ENCODE results near the gene STAT6.
A peak's percentile ranks its signal among the peaks of the same experiment; 100 is the strongest.

The STAT6 gene

DNA sequence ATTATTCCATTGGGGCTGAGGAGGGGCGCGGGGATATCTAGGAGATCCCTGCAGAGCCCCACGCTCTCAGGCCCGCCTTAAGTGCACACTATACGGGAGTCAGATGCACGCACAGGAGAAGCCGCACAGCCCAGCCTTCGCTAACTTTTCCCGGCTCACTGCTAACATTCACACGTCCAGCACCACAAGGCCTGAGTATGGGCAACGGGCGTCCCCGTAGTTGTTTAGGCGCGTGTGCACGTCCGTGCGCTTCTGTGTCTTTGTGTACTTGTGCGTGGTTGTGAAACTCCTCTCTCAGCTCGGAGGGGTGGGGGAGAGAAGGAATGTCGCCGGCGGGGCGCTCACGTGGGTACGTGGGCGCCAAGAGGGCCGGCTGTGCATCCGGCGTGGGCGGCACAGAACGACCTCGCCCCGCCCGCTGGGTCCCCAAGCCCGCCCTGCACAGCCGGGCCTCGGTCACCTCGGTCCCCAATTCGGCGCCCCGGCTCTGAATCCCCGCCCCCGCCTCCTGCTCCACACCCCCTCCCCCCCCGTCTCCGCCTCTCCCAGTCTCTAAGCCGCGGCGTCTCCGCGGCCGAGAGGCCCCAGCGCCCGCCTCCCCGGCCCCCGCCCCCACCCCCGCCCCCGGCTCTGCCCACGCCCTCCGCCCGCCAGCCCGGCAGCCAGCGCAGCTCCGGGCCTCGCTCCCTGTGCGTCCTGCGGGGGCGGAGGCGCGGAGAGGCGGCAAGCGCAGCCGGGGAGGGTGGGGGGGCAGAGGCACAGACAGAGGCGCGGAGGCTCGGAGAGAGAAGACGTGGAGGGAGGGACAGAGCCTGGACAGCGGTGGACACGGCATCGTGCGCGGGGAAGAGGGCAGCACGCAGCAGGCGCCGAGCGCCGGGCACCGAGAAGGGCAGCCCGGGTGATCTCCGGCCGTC is 22.6 kb downstream of the STAT6 start, which contains the start of gene NAB2 (continued):
- TF ChIP-seq, protein P1, sequence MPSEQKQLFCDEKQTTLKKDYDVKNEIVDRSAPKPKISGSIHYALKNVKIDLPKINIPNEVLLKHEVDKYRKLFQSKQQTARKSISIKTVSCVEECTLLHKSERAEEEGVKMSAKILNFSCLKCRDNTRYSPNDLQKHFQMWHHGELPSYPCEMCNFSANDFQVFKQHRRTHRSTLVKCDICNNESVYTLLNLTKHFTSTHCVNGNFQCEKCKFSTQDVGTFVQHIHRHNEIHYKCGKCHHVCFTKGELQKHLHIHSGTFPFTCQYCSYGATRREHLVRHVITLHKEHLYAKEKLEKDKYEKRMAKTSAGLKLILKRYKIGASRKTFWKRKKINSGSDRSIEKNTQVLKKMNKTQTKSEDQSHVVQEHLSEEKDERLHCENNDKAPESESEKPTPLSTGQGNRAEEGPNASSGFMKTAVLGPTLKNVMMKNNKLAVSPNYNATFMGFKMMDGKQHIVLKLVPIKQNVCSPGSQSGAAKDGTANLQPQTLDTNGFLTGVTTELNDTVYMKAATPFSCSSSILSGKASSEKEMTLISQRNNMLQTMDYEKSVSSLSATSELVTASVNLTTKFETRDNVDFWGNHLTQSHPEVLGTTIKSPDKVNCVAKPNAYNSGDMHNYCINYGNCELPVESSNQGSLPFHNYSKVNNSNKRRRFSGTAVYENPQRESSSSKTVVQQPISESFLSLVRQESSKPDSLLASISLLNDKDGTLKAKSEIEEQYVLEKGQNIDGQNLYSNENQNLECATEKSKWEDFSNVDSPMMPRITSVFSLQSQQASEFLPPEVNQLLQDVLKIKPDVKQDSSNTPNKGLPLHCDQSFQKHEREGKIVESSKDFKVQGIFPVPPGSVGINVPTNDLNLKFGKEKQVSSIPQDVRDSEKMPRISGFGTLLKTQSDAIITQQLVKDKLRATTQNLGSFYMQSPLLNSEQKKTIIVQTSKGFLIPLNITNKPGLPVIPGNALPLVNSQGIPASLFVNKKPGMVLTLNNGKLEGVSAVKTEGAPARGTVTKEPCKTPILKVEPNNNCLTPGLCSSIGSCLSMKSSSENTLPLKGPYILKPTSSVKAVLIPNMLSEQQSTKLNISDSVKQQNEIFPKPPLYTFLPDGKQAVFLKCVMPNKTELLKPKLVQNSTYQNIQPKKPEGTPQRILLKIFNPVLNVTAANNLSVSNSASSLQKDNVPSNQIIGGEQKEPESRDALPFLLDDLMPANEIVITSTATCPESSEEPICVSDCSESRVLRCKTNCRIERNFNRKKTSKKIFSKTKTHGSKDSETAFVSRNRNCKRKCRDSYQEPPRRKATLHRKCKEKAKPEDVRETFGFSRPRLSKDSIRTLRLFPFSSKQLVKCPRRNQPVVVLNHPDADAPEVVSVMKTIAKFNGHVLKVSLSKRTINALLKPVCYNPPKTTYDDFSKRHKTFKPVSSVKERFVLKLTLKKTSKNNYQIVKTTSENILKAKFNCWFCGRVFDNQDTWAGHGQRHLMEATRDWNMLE (tag by site-specific recombination; conservative IDR thresholded peaks at IDR 0.05; ENCODE audit: low read depth), result no peak
- TF ChIP-seq ZNF350 (tag by site-specific recombination; IDR thresholded peaks at IDR 0.05) (no peak), ZBTB20 (tag by site-specific recombination; IDR thresholded peaks at IDR 0.05) (no peak; the same call in 1 of the 2 replicates), ZNF777 (tag by site-specific recombination; IDR thresholded peaks at IDR 0.05; ENCODE audit: borderline replicate concordance) (peak; percentile 58), HOXC10 (CRISPR knock-in tag; IDR thresholded peaks at IDR 0.05) (no peak), ZNF843 (tag by site-specific recombination; IDR thresholded peaks at IDR 0.05) (no peak), ZNF837 (tag by site-specific recombination; IDR thresholded peaks at IDR 0.05) (no peak), ZNF223 (tag by site-specific recombination; IDR thresholded peaks at IDR 0.05) (0 out of 2 replicates have a peak, but pooled peaks have one; percentile 23), ZNF433 (tag by site-specific recombination; IDR thresholded peaks at IDR 0.05; ENCODE audit: low read depth) (no peak), ZNF426 (tag by site-specific recombination; IDR thresholded peaks at IDR 0.05) (no peak), ZNF707 (tag by site-specific recombination; IDR thresholded peaks at IDR 0.05) (no peak), WT1 (tag by site-specific recombination; IDR thresholded peaks at IDR 0.05) (peak; percentile 40), ZNF10 (tag by site-specific recombination; IDR thresholded peaks at IDR 0.05) (no peak), ZNF248 (tag by site-specific recombination; IDR thresholded peaks at IDR 0.05) (no peak), ZNF211 (tag by site-specific recombination; IDR thresholded peaks at IDR 0.05; ENCODE audit: low read depth) (no peak), KLF16 (tag by site-specific recombination; IDR thresholded peaks at IDR 0.05) (peak; percentile 80), IKZF3 (tag by site-specific recombination; IDR thresholded peaks at IDR 0.05) (no peak), ZBTB26 (tag by site-specific recombination; optimal IDR thresholded peaks at IDR 0.05) (peak; percentile 87), ZNF174 (tag by site-specific recombination; IDR thresholded peaks at IDR 0.05) (no peak), ZNF221 (tag by site-specific recombination; IDR thresholded peaks at IDR 0.05; ENCODE audit: borderline replicate concordance) (no peak), GLI2 (tag by site-specific recombination; IDR thresholded peaks at IDR 0.05; ENCODE audit: borderline replicate concordance, low read depth) (no peak), ZNF404 (tag by site-specific recombination; IDR thresholded peaks at IDR 0.05) (no peak)
- TF ChIP-seq, protein P2, sequence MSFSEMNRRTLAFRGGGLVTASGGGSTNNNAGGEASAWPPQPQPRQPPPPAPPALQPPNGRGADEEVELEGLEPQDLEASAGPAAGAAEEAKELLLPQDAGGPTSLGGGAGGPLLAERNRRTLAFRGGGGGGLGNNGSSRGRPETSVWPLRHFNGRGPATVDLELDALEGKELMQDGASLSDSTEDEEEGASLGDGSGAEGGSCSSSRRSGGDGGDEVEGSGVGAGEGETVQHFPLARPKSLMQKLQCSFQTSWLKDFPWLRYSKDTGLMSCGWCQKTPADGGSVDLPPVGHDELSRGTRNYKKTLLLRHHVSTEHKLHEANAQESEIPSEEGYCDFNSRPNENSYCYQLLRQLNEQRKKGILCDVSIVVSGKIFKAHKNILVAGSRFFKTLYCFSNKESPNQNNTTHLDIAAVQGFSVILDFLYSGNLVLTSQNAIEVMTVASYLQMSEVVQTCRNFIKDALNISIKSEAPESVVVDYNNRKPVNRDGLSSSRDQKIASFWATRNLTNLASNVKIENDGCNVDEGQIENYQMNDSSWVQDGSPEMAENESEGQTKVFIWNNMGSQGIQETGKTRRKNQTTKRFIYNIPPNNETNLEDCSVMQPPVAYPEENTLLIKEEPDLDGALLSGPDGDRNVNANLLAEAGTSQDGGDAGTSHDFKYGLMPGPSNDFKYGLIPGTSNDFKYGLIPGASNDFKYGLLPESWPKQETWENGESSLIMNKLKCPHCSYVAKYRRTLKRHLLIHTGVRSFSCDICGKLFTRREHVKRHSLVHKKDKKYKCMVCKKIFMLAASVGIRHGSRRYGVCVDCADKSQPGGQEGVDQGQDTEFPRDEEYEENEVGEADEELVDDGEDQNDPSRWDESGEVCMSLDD (tag by site-specific recombination; IDR thresholded peaks at IDR 0.05), result peak; percentile 83
- TF ChIP-seq, protein P3, sequence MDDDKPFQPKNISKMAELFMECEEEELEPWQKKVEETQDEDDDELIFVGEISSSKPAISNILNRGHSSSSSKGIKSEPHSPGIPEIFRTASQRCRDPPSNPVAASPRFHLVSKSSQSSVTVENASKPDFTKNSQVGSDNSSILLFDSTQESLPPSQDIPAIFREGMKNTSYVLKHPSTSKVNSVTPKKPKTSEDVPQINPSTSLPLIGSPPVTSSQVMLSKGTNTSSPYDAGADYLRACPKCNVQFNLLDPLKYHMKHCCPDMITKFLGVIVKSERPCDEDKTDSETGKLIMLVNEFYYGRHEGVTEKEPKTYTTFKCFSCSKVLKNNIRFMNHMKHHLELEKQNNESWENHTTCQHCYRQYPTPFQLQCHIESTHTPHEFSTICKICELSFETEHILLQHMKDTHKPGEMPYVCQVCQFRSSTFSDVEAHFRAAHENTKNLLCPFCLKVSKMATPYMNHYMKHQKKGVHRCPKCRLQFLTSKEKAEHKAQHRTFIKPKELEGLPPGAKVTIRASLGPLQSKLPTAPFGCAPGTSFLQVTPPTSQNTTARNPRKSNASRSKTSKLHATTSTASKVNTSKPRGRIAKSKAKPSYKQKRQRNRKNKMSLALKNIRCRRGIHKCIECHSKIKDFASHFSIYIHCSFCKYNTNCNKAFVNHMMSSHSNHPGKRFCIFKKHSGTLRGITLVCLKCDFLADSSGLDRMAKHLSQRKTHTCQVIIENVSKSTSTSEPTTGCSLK (tag by site-specific recombination; IDR thresholded peaks at IDR 0.05), result no peak
- TF ChIP-seq, protein P4, sequence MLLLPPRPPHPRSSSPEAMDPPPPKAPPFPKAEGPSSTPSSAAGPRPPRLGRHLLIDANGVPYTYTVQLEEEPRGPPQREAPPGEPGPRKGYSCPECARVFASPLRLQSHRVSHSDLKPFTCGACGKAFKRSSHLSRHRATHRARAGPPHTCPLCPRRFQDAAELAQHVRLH (tag by site-specific recombination; IDR thresholded peaks at IDR 0.05), result no peak
- TF ChIP-seq, protein P5, sequence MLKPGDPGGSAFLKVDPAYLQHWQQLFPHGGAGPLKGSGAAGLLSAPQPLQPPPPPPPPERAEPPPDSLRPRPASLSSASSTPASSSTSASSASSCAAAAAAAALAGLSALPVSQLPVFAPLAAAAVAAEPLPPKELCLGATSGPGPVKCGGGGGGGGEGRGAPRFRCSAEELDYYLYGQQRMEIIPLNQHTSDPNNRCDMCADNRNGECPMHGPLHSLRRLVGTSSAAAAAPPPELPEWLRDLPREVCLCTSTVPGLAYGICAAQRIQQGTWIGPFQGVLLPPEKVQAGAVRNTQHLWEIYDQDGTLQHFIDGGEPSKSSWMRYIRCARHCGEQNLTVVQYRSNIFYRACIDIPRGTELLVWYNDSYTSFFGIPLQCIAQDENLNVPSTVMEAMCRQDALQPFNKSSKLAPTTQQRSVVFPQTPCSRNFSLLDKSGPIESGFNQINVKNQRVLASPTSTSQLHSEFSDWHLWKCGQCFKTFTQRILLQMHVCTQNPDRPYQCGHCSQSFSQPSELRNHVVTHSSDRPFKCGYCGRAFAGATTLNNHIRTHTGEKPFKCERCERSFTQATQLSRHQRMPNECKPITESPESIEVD (tag by site-specific recombination; IDR thresholded peaks at IDR 0.05), result no peak
